ENCODE data around the gene RNU6-9. TPM values are rescaled to one million over a fixed set of nuclear protein-coding genes. Genes with fewer than 3 reads are reported as not detected.

RNU6-9 gene
- total RNA-seq, 6 experiments from 2014 or later = not detected

GRCh38 chr19:896999-897398, 3.7 kb downstream of the RNU6-9 start:
- TF ChIP-seq POLR2A (IDR thresholded peaks at IDR 0.05) (no peak), CTCF (IDR thresholded peaks at IDR 0.05) (no peak)
- no peaks in the 10 kb centered on the region for H3K27me3 ChIP-seq
- intact Hi-C loops (cut with DNase I) = no loop called here
- ATAC-seq = no peak
- no peak for DNase-seq
- peaks cover 0 to 6% (median 0%) of the 10 kb centered on the region in 4 donors for H3K36me3 ChIP-seq
- H3K9me3 ChIP-seq = no peaks in the 10 kb centered on the region
- no peak overlapping the region for H3K27ac ChIP-seq
- H3K4me3 ChIP-seq = no peak overlapping the region
- 88% methylated on average over 9 of the region's 11 CpGs for WGBS (ENCODE audit: insufficient coverage, low coverage, low lambda C conversion rate, missing lambda C conversion rate)
- H3K4me1 ChIP-seq = peaks cover 0 to 2% (median 0%) of the 10 kb centered on the region in 4 donors

GRCh38 chr19:897442-898039, 4.3 kb downstream of the RNU6-9 start:
- TF ChIP-seq POLR2A (IDR thresholded peaks at IDR 0.05) (no peak), CTCF (IDR thresholded peaks at IDR 0.05) (no peak)
- no peak for DNase-seq
- intact Hi-C loops (cut with DNase I) = no loop called here

GRCh38 chr19:898663-899062, 5.4 kb downstream of the RNU6-9 start:
- no peak for DNase-seq

More at GRCh38 chr19:897442-898039, 4.3 kb downstream of the RNU6-9 start:
- WGBS (ENCODE audit: insufficient coverage, low coverage, low lambda C conversion rate, missing lambda C conversion rate) = 87% methylated on average over 8 of the region's 26 CpGs
- H3K27me3 ChIP-seq = no peaks in the 10 kb centered on the region
- ATAC-seq = no peak
- H3K36me3 ChIP-seq = peaks cover 0 to 6% (median 0%) of the 10 kb centered on the region in 4 donors
- H3K4me1 ChIP-seq = peaks cover 0 to 8% (median 0%) of the 10 kb centered on the region in 4 donors
- H3K27ac ChIP-seq = no peak overlapping the region
- no peaks in the 10 kb centered on the region for H3K9me3 ChIP-seq
- H3K4me3 ChIP-seq = no peak overlapping the region

GRCh38 chr19:899336-900042, 6.2 kb downstream of the RNU6-9 start:
- H3K9me3 ChIP-seq = no peaks in the 10 kb centered on the region
- H3K4me3 ChIP-seq = no peak overlapping the region
- H3K27me3 ChIP-seq = no peaks in the 10 kb centered on the region
- 92% methylated on average over 9 of the region's 32 CpGs for WGBS (ENCODE audit: insufficient coverage, low coverage, low lambda C conversion rate, missing lambda C conversion rate)
- no peak for TF ChIP-seq POLR2A (IDR thresholded peaks at IDR 0.05)
- no peak for TF ChIP-seq CTCF (IDR thresholded peaks at IDR 0.05)
- peaks cover 0 to 11% (median 0%) of the 10 kb centered on the region in 4 donors for H3K4me1 ChIP-seq
- ATAC-seq = no peak
- intact Hi-C loops (cut with DNase I) = no loop called here
- H3K36me3 ChIP-seq = peaks cover 0 to 6% (median 0%) of the 10 kb centered on the region in 4 donors
- no peak overlapping the region for H3K27ac ChIP-seq
- no peak for DNase-seq

More at GRCh38 chr19:898663-899062, 5.4 kb downstream of the RNU6-9 start:
- 94% methylated on average over 2 of the region's 20 CpGs for WGBS (ENCODE audit: insufficient coverage, low coverage, low lambda C conversion rate, missing lambda C conversion rate)
- H3K36me3 ChIP-seq = peaks cover 0 to 6% (median 0%) of the 10 kb centered on the region in 4 donors
- no peak overlapping the region for H3K27ac ChIP-seq
- H3K27me3 ChIP-seq = no peaks in the 10 kb centered on the region
- TF ChIP-seq POLR2A (IDR thresholded peaks at IDR 0.05) (no peak), CTCF (IDR thresholded peaks at IDR 0.05) (no peak)
- H3K4me3 ChIP-seq = no peak overlapping the region
- no peak for ATAC-seq
- intact Hi-C loops (cut with DNase I) = no loop called here
- H3K4me1 ChIP-seq = peaks cover 0 to 11% (median 0%) of the 10 kb centered on the region in 4 donors
- H3K9me3 ChIP-seq = no peaks in the 10 kb centered on the region
